A549 (cell line): ENCODE data around the gene UTP11. TPM values are rescaled to one million over a fixed set of nuclear protein-coding genes. Genes with fewer than 3 reads are reported as not detected.

Experiments
- ATAC-seq, 2 experiments: fragments of 200-7000 bp in 1 of 2; fragments of >200 bp in 1 of 2; cut with Nextera tagmentation in 1 of 2; cut with Tn5 transposase in 1 of 2; 3 replicates each; pipeline versions ENCODE4 v1.8.0 to v1.9.1; 2018 to 2020; ENCODE audit warnings: mild to moderate bottlenecking in 1 of 2, moderate library complexity in 1 of 2
- CTCF ChIA-PET: fragments of 300-600 bp; sonication (Branson Sonifier 250); formaldehyde crosslinking; extraction: SDS; loops from one replicate; lab custom pipeline; 2021; ENCODE audit warnings: antibody characterized with exemption, inconsistent platforms; lab: Yijun Ruan, JAX
- POLR2A ChIA-PET: fragments of 350-600 bp; formaldehyde crosslinking; extraction: SDS; loops from one replicate; lab custom pipeline; 2021; ENCODE audit warnings: antibody characterized with exemption, inconsistent platforms; lab: Yijun Ruan, JAX
- DNase-seq, 2 experiments: peaks; one replicate each; pipeline versions ENCODE4 v3.0.0 to v3.0.0-alpha.2; 2011 to 2016; ENCODE audit warnings: low read depth in 1 of 2, low spot score in 1 of 2
- FAIRE-seq: peaks from 2 replicates; lab custom pipeline; 2011; peaks lifted over from hg19 to GRCh38; lab: Jason Lieb, UNC
- H3K27ac ChIP-seq, 2 experiments: fragments of >200 bp; sonication (Bioruptor Twin); formaldehyde crosslinking; 3 replicates each; pipeline ENCODE4 v1.5.1; 2016 to 2017
- H3K4me1 ChIP-seq: fragments of >200 bp; sonication (Bioruptor Twin); formaldehyde crosslinking; 3 replicates; pipeline ENCODE4 v1.6.1; 2016
- H3K4me2 ChIP-seq: fragments of >200 bp; sonication (Bioruptor Twin); formaldehyde crosslinking; 3 replicates; pipeline ENCODE4 v1.6.1; 2016
- H3K4me3 ChIP-seq: fragments of >200 bp; sonication (Bioruptor Twin); formaldehyde crosslinking; 3 replicates; pipeline ENCODE4 v1.5.1; 2016
- H3K9me3 ChIP-seq: fragments of >200 bp; sonication (Bioruptor Twin); formaldehyde crosslinking; 3 replicates; pipeline ENCODE4 v1.6.1; 2016
- CBX2 ChIP-seq: fragments of 200-600 bp; sonication (generic); IDR thresholded peaks from 2 replicates; pipeline ENCODE4 v1.6.1; 2016; ENCODE audit warnings: low read depth, mild to moderate bottlenecking, borderline replicate concordance
- CEBPB ChIP-seq, 2 experiments: fragments of >200 bp in 1 of 2; sonication (Bioruptor Twin) in 1 of 2; formaldehyde crosslinking in 1 of 2; IDR thresholded peaks; 2 replicates each; pipeline ENCODE4 v1.6.1; 2012 to 2016
- EHMT2 ChIP-seq: fragments of 200-600 bp; sonication (generic); IDR thresholded peaks from 2 replicates; pipeline ENCODE4 v1.6.1; 2016; ENCODE audit warnings: antibody characterized with exemption, low read depth, mild to moderate bottlenecking, moderate library complexity
- ESRRA ChIP-seq: fragments of 150-350 bp; IDR thresholded peaks from 2 replicates; pipeline ENCODE4 v1.6.1; 2014; ENCODE audit warnings: mild to moderate bottlenecking, low read length, borderline replicate concordance
- FOSB ChIP-seq: fragments of 250-450 bp; sonication (Bioruptor Pico); IDR thresholded peaks from 2 replicates; pipeline ENCODE4 v1.5.0; 2020; ENCODE audit warnings: mild to moderate bottlenecking, moderate library complexity
- FOSL2 ChIP-seq, 2 experiments: fragments of 450-650 bp in 1 of 2; fragments of >200 bp in 1 of 2; sonication (Bioruptor Twin) in 1 of 2; formaldehyde crosslinking; IDR thresholded peaks; 2 replicates each; pipeline versions ENCODE4 v1.5.0 to v1.6.1; 2016 to 2020; ENCODE audit warnings: mild to moderate bottlenecking in 1 of 2, moderate library complexity in 1 of 2
- GATA3 ChIP-seq: IDR thresholded peaks from 2 replicates; pipeline ENCODE4 v1.6.1; 2012; ENCODE audit warnings: borderline replicate concordance
- HOXA7 ChIP-seq: fragments of 250-450 bp; sonication (Bioruptor Pico); IDR thresholded peaks from 2 replicates; pipeline ENCODE4 v1.5.0; 2020; ENCODE audit warnings: mild to moderate bottlenecking, moderate library complexity
- HOXB13 ChIP-seq: fragments of 250-450 bp; sonication (Bioruptor Pico); IDR thresholded peaks from 2 replicates; pipeline ENCODE4 v1.5.0; 2020; ENCODE audit warnings: low read depth, mild to moderate bottlenecking, moderate library complexity
- HOXB5 ChIP-seq: fragments of 250-450 bp; sonication (Bioruptor Pico); IDR thresholded peaks from 2 replicates; pipeline ENCODE4 v1.5.0; 2020; ENCODE audit warnings: mild to moderate bottlenecking, moderate library complexity
- JUNB ChIP-seq: fragments of >200 bp; sonication (Bioruptor Twin); formaldehyde crosslinking; IDR thresholded peaks from 2 replicates; pipeline ENCODE4 v1.6.1; 2016
- MAFK ChIP-seq: fragments of 450-650 bp; IDR thresholded peaks from 2 replicates; pipeline ENCODE4 v1.6.1; 2014; ENCODE audit not compliant: partially characterized antibody
- NFE2L2 ChIP-seq: fragments of 150-350 bp; conservative IDR thresholded peaks from 2 replicates; pipeline ENCODE4 v1.6.1; 2014; ENCODE audit warnings: low read length
- NPAS2 ChIP-seq: fragments of 250-450 bp; sonication (Bioruptor Pico); IDR thresholded peaks from 2 replicates; pipeline ENCODE4 v1.8.0; 2022; ENCODE audit warnings: mild to moderate bottlenecking, moderate library complexity, borderline replicate concordance
- RAD21 ChIP-seq, 2 experiments: fragments of >200 bp in 1 of 2; sonication (Bioruptor Twin) in 1 of 2; formaldehyde crosslinking in 1 of 2; IDR thresholded peaks in 1 of 2; conservative IDR thresholded peaks in 1 of 2; 2 replicates in 1 of 2; 3 replicates in 1 of 2; pipeline ENCODE4 v1.6.1; 2012 to 2018; ENCODE audit warnings: inconsistent platforms in 1 of 2
- RCOR1 ChIP-seq: fragments of 150-350 bp; IDR thresholded peaks from 2 replicates; pipeline ENCODE4 v1.6.1; 2014; ENCODE audit warnings: antibody characterized with exemption, low read length, low read depth
- RNF2 ChIP-seq: fragments of 200-600 bp; sonication (generic); IDR thresholded peaks from 2 replicates; pipeline ENCODE4 v1.6.1; 2016; ENCODE audit warnings: low read depth, mild to moderate bottlenecking, antibody characterized with exemption, moderate library complexity, borderline replicate concordance
- SREBF2 ChIP-seq: fragments of 450-650 bp; IDR thresholded peaks from 2 replicates; pipeline ENCODE4 v1.6.1; 2014; ENCODE audit warnings: mild to moderate bottlenecking, moderate library complexity
- TFCP2L1 ChIP-seq: fragments of 250-450 bp; sonication (Bioruptor Pico); IDR thresholded peaks from 2 replicates; pipeline ENCODE4 v1.5.0; 2021; ENCODE audit warnings: mild to moderate bottlenecking
- TP53 ChIP-seq: fragments of 250-450 bp; sonication (Bioruptor Pico); IDR thresholded peaks from 2 replicates; pipeline ENCODE4 v1.5.0; 2021; ENCODE audit warnings: mild to moderate bottlenecking, moderate library complexity
- ZC3H11A ChIP-seq: fragments of 450-650 bp; IDR thresholded peaks from 2 replicates; pipeline ENCODE4 v1.6.1; 2014; ENCODE audit warnings: antibody characterized with exemption, mild to moderate bottlenecking
- WGBS: methylation state at CpG from one replicate; pipeline ENCODE4 v1.1.6; 2017; ENCODE audit errors: missing lambda C conversion rate; 5-methylcytosine and 5-hydroxymethylcytosine counted together
- polyA plus RNA-seq, 4 experiments: library from polyadenylated mRNA; depleted of rRNA in 3 of 4; stranded (reverse); fragments of >200 nt; fragmentation: RNase III in 1 of 4; extraction: RNeasy Plus Mini Kit Qiagen cat#74134 plus additional on column Dnase treatment in 1 of 4; gene quantifications; 2 replicates in 3 of 4; 3 replicates in 1 of 4; pipeline ENCODE4 v1.2.3, GENCODE V29; 2011 to 2017
- TF ChIP-seq, protein P1 (sequence below): fragments of >200 bp; sonication (Bioruptor Twin); formaldehyde crosslinking; IDR thresholded peaks from 3 replicates; pipeline ENCODE4 v1.6.1; 2016
- TF ChIP-seq, protein P2 (sequence below): fragments of >200 bp; sonication (Bioruptor Twin); formaldehyde crosslinking; IDR thresholded peaks from 3 replicates; pipeline ENCODE4 v1.5.1; 2016
- TF ChIP-seq, protein P3 (sequence below): fragments of 200-600 bp; sonication (generic); IDR thresholded peaks from 2 replicates; pipeline ENCODE4 v1.6.1; 2016; ENCODE audit warnings: antibody characterized with exemption, mild to moderate bottlenecking, moderate library complexity
- TF ChIP-seq, protein P4 (sequence below): fragments of 450-650 bp; IDR thresholded peaks from 2 replicates; pipeline ENCODE4 v1.6.1; 2014; ENCODE audit warnings: antibody characterized with exemption

UTP11 gene
- polyA plus RNA-seq, 2 of the 4 experiments (the other 2 are of a cell fraction): 37.6 to 44.8 TPM

DNA sequence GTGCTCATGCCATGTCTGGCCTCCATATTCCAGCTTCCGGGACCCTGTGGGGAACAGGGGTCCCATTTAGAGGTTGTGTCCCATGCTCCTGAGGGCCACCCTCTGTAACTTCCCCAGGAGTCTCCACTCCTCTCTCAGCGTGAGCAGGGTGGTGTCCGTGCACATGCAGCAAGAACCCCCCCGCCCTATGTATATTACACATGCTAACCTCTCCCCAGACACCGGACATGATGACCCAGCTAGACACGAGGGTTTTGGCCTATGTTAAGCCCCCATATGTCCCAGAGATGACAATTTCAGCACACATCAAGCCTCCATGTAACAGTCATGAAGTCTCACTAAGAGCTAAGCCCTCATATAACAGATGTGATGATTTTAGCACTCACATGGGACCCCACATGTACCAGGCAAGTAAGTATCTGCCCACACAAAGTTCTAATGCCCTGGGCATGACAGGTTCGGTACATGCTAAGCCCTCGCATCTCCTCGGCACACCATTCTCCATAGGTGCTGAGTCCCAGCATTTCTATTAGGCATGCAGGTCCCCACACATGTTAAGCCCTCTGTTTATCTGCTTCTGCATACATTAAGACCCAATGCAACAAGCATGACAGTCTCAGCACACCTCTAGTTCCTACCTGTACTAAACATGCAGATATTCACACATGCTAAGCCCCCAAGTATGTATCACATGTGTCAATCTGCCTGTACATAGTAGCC lies 14.3 kb upstream of the UTP11 start:
- no peak overlapping the region for H3K4me3 ChIP-seq
- FAIRE-seq: no peak
- DNase-seq: no peak
- H3K9me3 ChIP-seq: no peaks in the 10 kb centered on the region
- TF ChIP-seq MAFK: no peak
- TF ChIP-seq GATA3: no peak
- no peak for TF ChIP-seq EHMT2
- TF ChIP-seq ZC3H11A: no peak
- TF ChIP-seq SREBF2: no peak
- TF ChIP-seq TP53 (CRISPR knock-in tag): no peak
- TF ChIP-seq CEBPB (IDR thresholded peaks at IDR 0.05): no peak
- no peak for TF ChIP-seq RAD21 (conservative IDR thresholded peaks at IDR 0.05 in 1 of 2, IDR thresholded peaks at IDR 0.05 in 1 of 2)
- TF ChIP-seq CBX2: no peak
- TF ChIP-seq, protein P1, sequence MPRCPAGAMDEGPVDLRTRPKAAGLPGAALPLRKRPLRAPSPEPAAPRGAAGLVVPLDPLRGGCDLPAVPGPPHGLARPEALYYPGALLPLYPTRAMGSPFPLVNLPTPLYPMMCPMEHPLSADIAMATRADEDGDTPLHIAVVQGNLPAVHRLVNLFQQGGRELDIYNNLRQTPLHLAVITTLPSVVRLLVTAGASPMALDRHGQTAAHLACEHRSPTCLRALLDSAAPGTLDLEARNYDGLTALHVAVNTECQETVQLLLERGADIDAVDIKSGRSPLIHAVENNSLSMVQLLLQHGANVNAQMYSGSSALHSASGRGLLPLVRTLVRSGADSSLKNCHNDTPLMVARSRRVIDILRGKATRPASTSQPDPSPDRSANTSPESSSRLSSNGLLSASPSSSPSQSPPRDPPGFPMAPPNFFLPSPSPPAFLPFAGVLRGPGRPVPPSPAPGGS: no peak
- no peak for TF ChIP-seq FOSB (CRISPR knock-in tag)
- no peak for TF ChIP-seq TFCP2L1 (CRISPR knock-in tag)
- no peak for TF ChIP-seq FOSL2 (IDR thresholded peaks at IDR 0.05)
- TF ChIP-seq FOSL2 (CRISPR knock-in tag; IDR thresholded peaks at IDR 0.05): no peak
- TF ChIP-seq HOXA7 (CRISPR knock-in tag): no peak
- no peak for TF ChIP-seq ESRRA
- no peak for TF ChIP-seq RCOR1
- no peak for TF ChIP-seq JUNB
- no peak for TF ChIP-seq NPAS2
- TF ChIP-seq, protein P2, sequence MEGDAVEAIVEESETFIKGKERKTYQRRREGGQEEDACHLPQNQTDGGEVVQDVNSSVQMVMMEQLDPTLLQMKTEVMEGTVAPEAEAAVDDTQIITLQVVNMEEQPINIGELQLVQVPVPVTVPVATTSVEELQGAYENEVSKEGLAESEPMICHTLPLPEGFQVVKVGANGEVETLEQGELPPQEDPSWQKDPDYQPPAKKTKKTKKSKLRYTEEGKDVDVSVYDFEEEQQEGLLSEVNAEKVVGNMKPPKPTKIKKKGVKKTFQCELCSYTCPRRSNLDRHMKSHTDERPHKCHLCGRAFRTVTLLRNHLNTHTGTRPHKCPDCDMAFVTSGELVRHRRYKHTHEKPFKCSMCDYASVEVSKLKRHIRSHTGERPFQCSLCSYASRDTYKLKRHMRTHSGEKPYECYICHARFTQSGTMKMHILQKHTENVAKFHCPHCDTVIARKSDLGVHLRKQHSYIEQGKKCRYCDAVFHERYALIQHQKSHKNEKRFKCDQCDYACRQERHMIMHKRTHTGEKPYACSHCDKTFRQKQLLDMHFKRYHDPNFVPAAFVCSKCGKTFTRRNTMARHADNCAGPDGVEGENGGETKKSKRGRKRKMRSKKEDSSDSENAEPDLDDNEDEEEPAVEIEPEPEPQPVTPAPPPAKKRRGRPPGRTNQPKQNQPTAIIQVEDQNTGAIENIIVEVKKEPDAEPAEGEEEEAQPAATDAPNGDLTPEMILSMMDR: no peak
- no peak for ATAC-seq
- H3K4me2 ChIP-seq: no peak overlapping the region
- ChIA-PET CTCF (interaction anchor here (1.0 to 6.9 kb wide), 3 partner anchors 8 to 20 kb away, joined by 3 to 53 read pairs (median 8); partner anchors contain the start of gene SF3A3), POLR2A (no interaction called here)
- 81% methylated on average over 9 of the region's 9 CpGs for WGBS
- H3K27ac ChIP-seq: peak overlapping the region in 1 of 2 experiments; percentile 87; a peak in 3 of 6 replicates
- H3K4me1 ChIP-seq: peaks cover 31% of the 10 kb centered on the region

DNA sequence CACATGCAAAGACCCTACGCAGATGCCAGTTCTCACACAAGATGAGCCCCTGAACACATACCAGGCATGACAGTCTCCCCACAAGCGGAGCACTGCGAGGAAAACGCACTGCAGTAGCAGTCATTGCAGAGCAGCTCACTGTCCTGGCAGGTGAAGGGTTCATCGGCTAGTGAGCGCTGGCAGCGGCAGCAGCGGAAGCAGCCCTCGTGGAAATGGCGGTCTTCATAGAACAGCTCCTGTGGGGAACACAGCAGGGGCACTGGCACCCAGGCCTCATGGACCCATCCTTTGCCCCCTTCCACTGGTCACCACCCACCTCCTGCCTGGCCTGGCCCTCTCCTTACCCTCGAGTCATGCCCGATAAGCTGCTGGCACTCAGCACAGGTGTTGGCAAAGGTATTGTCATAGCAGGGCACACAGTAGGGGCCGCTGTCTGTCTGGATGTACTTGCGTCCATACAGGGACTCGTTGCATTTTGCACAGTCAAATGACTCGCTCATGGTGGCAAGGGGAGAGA lies 13.6 kb upstream of the UTP11 start:
- POLR2A ChIA-PET: interaction anchor here (0.6 to 1.3 kb wide), 2 partner anchors 22 to 140 kb away, joined by 3 read pairs; partner anchors contain the start of gene MTF1
- Histone ChIP-seq H3K4me3 (no peak overlapping the region), H3K27ac (peak overlapping the region; percentile 74 to 87)

More for the DNA sequence above, 13.6 kb upstream of the UTP11 start:
- 95% methylated on average over 10 of the region's 16 CpGs for WGBS
- TF ChIP-seq HOXB5 (CRISPR knock-in tag) (no peak), NFE2L2 (no peak), ESRRA (no peak), HOXB13 (no peak), GATA3 (no peak), RNF2 (no peak), SREBF2 (no peak)
- TF ChIP-seq, protein P2: no peak
- TF ChIP-seq, protein P3, sequence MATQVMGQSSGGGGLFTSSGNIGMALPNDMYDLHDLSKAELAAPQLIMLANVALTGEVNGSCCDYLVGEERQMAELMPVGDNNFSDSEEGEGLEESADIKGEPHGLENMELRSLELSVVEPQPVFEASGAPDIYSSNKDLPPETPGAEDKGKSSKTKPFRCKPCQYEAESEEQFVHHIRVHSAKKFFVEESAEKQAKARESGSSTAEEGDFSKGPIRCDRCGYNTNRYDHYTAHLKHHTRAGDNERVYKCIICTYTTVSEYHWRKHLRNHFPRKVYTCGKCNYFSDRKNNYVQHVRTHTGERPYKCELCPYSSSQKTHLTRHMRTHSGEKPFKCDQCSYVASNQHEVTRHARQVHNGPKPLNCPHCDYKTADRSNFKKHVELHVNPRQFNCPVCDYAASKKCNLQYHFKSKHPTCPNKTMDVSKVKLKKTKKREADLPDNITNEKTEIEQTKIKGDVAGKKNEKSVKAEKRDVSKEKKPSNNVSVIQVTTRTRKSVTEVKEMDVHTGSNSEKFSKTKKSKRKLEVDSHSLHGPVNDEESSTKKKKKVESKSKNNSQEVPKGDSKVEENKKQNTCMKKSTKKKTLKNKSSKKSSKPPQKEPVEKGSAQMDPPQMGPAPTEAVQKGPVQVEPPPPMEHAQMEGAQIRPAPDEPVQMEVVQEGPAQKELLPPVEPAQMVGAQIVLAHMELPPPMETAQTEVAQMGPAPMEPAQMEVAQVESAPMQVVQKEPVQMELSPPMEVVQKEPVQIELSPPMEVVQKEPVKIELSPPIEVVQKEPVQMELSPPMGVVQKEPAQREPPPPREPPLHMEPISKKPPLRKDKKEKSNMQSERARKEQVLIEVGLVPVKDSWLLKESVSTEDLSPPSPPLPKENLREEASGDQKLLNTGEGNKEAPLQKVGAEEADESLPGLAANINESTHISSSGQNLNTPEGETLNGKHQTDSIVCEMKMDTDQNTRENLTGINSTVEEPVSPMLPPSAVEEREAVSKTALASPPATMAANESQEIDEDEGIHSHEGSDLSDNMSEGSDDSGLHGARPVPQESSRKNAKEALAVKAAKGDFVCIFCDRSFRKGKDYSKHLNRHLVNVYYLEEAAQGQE: no peak
- TF ChIP-seq, protein P4, sequence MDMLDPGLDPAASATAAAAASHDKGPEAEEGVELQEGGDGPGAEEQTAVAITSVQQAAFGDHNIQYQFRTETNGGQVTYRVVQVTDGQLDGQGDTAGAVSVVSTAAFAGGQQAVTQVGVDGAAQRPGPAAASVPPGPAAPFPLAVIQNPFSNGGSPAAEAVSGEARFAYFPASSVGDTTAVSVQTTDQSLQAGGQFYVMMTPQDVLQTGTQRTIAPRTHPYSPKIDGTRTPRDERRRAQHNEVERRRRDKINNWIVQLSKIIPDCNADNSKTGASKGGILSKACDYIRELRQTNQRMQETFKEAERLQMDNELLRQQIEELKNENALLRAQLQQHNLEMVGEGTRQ: no peak
- no peak for FAIRE-seq
- CTCF ChIA-PET: interaction anchor here (1.0 to 6.9 kb wide), 3 partner anchors 9 to 20 kb away, joined by 3 to 53 read pairs (median 12); partner anchors contain the start of gene SF3A3
- no peak; a peak in 1 of 6 replicates for ATAC-seq
- H3K4me2 ChIP-seq: peak overlapping the region; percentile 65
- no peak for DNase-seq
- no peaks in the 10 kb centered on the region for H3K9me3 ChIP-seq
- peaks cover 36% of the 10 kb centered on the region for H3K4me1 ChIP-seq
